Measurements from ENCODE around the gene TOPBP1. TPM values are rescaled to one million over a fixed set of nuclear protein-coding genes. Genes with fewer than 3 reads are reported as not detected.

TOPBP1 gene
- total and polyA plus RNA-seq, 2 donors from 2014 or later: 4.8 to 15.2 TPM

GRCh38 chr3:133595341-133595740 lies 66.4 kb downstream of the TOPBP1 start:
- FAIRE-seq (no peak), DNase-seq (no peak)
- TF ChIP-seq CTCF (IDR thresholded peaks at IDR 0.05; ENCODE audit: borderline replicate concordance, extremely low read depth, insufficient read depth): no peak
- no peaks in the 10 kb centered on the region for H3K4me1 ChIP-seq (ENCODE audit: control insufficient read depth in 2 of 3, insufficient read depth in 2 of 3, low read depth in 1 of 3, low read length in 3 of 3)
- H3K36me3 ChIP-seq (ENCODE audit: control insufficient read depth in 2 of 3, insufficient read depth in 3 of 3, low read length in 3 of 3): no peaks in the 10 kb centered on the region
- H3K9me3 ChIP-seq (ENCODE audit: control insufficient read depth in 2 of 3, insufficient read depth in 1 of 3, low read length in 3 of 3): no peaks in the 10 kb centered on the region
- no peak overlapping the region for H3K4me3 ChIP-seq (ENCODE audit: low read length in 3 of 3)
- no peaks in the 10 kb centered on the region for H3K27me3 ChIP-seq (ENCODE audit: control insufficient read depth, insufficient read depth, low read length)
- intact Hi-C loops (cut with DNase I): no loop called here
- H3K27ac ChIP-seq (ENCODE audit: low read depth in 2 of 2, low read length in 2 of 2): no peak overlapping the region
- H3K9ac ChIP-seq (ENCODE audit: low read length in 3 of 3): no peak overlapping the region

- Histone ChIP-seq H3K27me3 (ENCODE audit: control insufficient read depth, insufficient read depth, low read length) (no peaks in the 10 kb centered on the region), H3K4me1 (ENCODE audit: control insufficient read depth in 2 of 3, insufficient read depth in 2 of 3, low read depth in 1 of 3, low read length in 3 of 3) (no peaks in the 10 kb centered on the region), H3K9me3 (ENCODE audit: control insufficient read depth in 2 of 3, insufficient read depth in 1 of 3, low read length in 3 of 3) (no peaks in the 10 kb centered on the region), H3K9ac (ENCODE audit: low read length in 3 of 3) (no peak overlapping the region), H3K36me3 (ENCODE audit: control insufficient read depth in 2 of 3, insufficient read depth in 3 of 3, low read length in 3 of 3) (peaks cover 5 to 13% (median 6%) of the 10 kb centered on the region in 3 donors), H3K27ac (ENCODE audit: low read depth in 2 of 2, low read length in 2 of 2) (no peak overlapping the region), H3K4me3 (ENCODE audit: low read length in 3 of 3) (no peak overlapping the region)
- no peak for TF ChIP-seq CTCF (IDR thresholded peaks at IDR 0.05; ENCODE audit: borderline replicate concordance, extremely low read depth, insufficient read depth)
- intact Hi-C loops (cut with DNase I): no loop called here
- FAIRE-seq (no peak), DNase-seq (no peak)
Observed at GRCh38 chr3:133593243-133593642, 68.5 kb downstream of the TOPBP1 start.

- Histone ChIP-seq H3K36me3 (ENCODE audit: control insufficient read depth in 2 of 3, insufficient read depth in 3 of 3, low read length in 3 of 3) (peaks cover 5 to 17% (median 10%) of the 10 kb centered on the region in 3 donors), H3K4me3 (ENCODE audit: low read length in 3 of 3) (no peak overlapping the region), H3K27me3 (ENCODE audit: control insufficient read depth, insufficient read depth, low read length) (no peaks in the 10 kb centered on the region), H3K9ac (ENCODE audit: low read length in 3 of 3) (no peak overlapping the region), H3K27ac (ENCODE audit: low read depth in 2 of 2, low read length in 2 of 2) (no peak overlapping the region), H3K9me3 (ENCODE audit: control insufficient read depth in 2 of 3, insufficient read depth in 1 of 3, low read length in 3 of 3) (no peaks in the 10 kb centered on the region), H3K4me1 (ENCODE audit: control insufficient read depth in 2 of 3, insufficient read depth in 2 of 3, low read depth in 1 of 3, low read length in 3 of 3) (no peaks in the 10 kb centered on the region)
- intact Hi-C loops (cut with DNase I): no loop called here
- TF ChIP-seq CTCF (IDR thresholded peaks at IDR 0.05; ENCODE audit: borderline replicate concordance, extremely low read depth, insufficient read depth): no peak
- FAIRE-seq (no peak), DNase-seq (no peak)
Observed at GRCh38 chr3:133592843-133593242, 68.9 kb downstream of the TOPBP1 start.

GRCh38 chr3:133591271-133591742 lies 70.4 kb downstream of the TOPBP1 start:
- no peaks in the 10 kb centered on the region for H3K4me1 ChIP-seq (ENCODE audit: control insufficient read depth in 2 of 3, insufficient read depth in 2 of 3, low read depth in 1 of 3, low read length in 3 of 3)
- DNase-seq (no peak), FAIRE-seq (no peak)
- no peaks in the 10 kb centered on the region for H3K27me3 ChIP-seq (ENCODE audit: control insufficient read depth, insufficient read depth, low read length)
- H3K27ac ChIP-seq (ENCODE audit: low read depth in 2 of 2, low read length in 2 of 2): no peak overlapping the region
- H3K36me3 ChIP-seq (ENCODE audit: control insufficient read depth in 2 of 3, insufficient read depth in 3 of 3, low read length in 3 of 3): peaks cover 8 to 26% (median 15%) of the 10 kb centered on the region in 3 donors
- H3K9ac ChIP-seq (ENCODE audit: low read length in 3 of 3): no peak overlapping the region
- H3K9me3 ChIP-seq (ENCODE audit: control insufficient read depth in 2 of 3, insufficient read depth in 1 of 3, low read length in 3 of 3): no peaks in the 10 kb centered on the region
- no peak overlapping the region for H3K4me3 ChIP-seq (ENCODE audit: low read length in 3 of 3)
- intact Hi-C loops (cut with DNase I): no loop called here
- no peak for TF ChIP-seq CTCF (IDR thresholded peaks at IDR 0.05; ENCODE audit: borderline replicate concordance, extremely low read depth, insufficient read depth)
